Stimulated activated CD8-positive, alpha-beta memory T cell treated with anti-CD3 and anti-CD28 coated beads, Interleukin-7, amount 100 ng/mL, for 48 hours (primary cell): ENCODE results near the gene CCDC179.
A peak's percentile ranks its signal among the peaks of the same experiment; 100 is the strongest.

Experiments used
- DNase-seq, 2 donors: peaks; one replicate each; pipeline ENCODE4 v3.0.0-alpha.2; 2020; ENCODE audit warnings: low read depth in 1 of 2; ENCODE audit errors: extremely low read depth in 1 of 2

CCDC179 gene

DNA sequence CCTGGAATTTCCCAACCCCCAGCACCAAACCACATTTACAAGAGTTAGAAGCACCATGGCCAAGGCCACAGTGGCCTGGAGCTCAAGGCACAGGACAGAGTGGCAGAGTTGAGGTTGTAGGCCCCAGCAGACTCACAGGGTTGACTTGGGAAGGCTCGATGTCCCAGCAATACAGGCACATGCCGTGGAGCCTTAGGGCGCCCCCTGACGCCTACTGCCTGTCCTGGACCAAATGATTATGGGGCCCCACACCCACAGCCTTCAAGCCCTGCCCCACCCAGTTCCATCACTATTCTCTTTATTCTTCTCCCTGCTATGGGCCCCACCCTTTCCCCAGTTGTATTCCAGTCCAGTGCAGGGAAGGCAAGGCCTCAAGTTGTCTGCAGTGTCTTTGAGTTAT lies at the start of gene CCDC179:
Gene CCDC179, minus strand, starts transcription at position 234 of the 400 bp plus-strand sequence. Its CDS starts 53 bp downstream, at position 181.
- no peak for DNase-seq

DNA sequence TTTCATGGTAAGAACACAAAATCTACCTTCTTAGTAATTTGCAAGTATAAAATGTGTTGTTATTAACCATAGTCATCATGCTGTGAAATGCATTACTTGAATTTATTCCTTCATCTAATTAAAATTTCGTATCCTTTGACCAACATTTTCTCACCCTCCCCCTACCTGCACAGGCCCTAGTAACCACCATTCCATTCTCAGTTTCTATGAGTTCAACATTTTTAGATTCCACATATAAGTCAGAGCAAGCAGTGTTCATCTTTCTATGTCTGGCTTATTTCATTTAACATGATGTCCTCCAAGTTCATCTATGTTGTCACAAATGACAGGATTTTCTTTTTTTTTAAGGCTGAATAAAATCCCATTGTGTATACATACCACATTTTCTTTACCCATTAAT lies 43.5 kb upstream of the CCDC179 start:
- DNase-seq = no peak

GRCh38 chr11:22901603-22902002 lies 41.3 kb upstream of the CCDC179 start:
- DNase-seq = no peak

DNA sequence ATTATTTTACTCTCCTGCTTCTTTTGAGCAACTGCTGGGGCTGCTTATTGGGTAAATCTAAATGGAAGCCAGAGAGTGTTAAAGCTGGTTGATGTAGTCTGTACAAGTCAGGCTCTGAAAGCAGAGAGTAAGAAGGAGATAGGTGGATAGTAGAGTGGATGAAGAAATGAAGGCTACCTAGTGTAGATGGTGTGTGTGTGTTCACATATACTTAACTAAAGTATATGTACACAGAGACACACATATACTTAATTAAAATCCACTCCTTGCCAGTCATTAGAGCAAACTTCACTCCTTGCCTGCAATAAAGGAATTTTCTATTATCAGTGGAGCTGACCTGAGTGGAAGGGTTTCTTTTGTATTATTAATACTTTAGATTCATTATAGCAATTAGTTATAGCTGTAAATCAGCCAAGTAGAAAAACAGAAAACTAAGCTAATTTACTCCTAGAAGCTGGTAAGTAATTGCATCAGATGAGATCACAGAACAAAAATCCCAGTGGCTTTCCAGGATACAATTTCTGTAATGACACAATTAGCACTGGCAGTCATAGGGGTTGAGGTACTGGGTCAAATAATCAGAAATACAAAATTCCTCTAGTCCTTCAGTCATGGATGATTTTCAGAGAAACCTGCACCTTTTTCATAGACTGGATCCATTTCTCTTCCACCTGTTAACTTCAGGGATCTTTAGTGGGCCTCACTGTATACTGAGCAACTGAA lies 40.7 kb upstream of the CCDC179 start:
- no peak for DNase-seq

DNA sequence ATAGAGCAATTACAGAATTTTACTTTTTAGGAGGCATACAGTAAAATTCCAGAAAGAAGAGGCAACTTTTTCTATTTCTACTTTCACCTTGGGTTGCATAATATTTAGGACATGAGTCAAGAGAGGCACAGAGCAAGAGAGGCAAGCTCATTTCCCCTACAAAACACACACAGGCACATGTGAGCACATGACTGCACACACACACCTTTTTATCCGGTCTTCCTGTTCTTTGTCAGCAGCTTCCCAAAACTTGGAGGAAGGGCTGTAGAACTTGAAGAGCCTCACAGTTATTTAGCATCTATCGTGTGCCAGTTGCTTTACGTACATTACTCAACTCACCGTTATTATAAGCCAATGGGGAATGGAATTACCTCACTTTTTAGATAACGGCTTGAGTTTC lies 37.8 kb upstream of the CCDC179 start:
- DNase-seq = no peak

GRCh38 chr11:22890227-22890626 lies 30.0 kb upstream of the CCDC179 start:
- DNase-seq = no peak

DNA sequence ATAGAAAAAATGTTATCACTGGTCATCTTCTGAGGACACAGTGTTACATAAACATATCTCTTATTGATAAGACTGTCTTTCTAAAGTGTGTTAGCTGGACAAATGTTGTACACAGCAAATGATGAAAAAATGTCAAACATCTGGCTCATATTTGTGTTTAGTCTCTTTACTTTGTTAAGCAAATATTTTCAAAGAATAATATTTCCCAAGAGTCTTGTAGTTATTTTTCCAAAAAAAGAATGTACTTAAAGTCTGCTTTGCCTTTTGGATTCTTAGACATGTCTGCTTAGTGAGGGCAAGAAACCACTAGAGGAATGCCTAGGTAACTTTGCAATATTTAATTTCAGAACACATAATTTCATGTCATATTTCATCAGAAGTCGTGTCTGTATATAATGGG lies 23.9 kb upstream of the CCDC179 start:
- DNase-seq = no peak

- no peak for DNase-seq
Observed at GRCh38 chr11:22879630-22880029, 19.4 kb upstream of the CCDC179 start.

- no peak for DNase-seq
Observed at GRCh38 chr11:22878604-22879003, 18.3 kb upstream of the CCDC179 start.

DNA sequence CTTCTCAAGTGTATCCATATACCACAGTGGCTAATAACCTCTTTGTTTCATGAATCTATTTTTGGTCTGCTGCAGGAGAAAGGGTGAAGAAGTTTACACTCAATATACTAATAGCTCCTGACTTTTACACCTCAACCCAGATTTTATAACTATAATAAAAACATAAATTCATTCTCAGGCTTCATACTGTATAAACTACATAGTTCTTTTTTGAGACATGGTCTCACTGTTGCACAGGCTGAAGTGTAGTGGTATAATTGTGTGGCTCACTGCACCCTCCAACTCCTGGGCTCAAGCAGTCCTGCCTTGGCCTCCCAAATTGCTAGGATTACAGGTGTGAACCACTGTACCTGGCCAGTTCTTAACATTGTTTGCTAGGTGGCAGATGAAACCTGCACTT lies 17.8 kb upstream of the CCDC179 start:
- DNase-seq = no peak

- DNase-seq = peak in 1 of 2 donors; percentile 9
Observed at GRCh38 chr11:22875869-22876473, 15.7 kb upstream of the CCDC179 start.

DNA sequence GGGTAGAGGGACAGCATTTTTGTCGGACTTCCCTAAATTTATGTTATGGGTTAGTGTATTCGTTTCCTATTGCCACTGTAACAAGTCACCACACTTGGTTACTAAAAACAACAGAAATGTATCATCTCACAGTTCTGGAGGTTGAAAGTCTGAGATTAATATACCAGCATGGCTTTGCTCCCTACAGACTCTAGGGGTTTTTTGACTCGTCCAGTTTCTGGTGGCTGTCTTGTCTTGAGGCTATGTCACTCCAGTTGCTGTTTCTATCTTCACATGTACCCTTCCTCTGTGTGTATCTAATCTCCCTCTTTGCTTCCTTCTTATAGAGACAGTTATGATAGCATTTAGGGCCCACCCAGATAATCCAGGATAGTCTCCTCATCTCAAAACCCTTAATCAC lies 9.1 kb upstream of the CCDC179 start:
- DNase-seq = no peak

- no peak for DNase-seq
Observed at GRCh38 chr11:22859756-22860155, 518 bp downstream of the CCDC179 start.

- DNase-seq = no peak
Observed at GRCh38 chr11:22851477-22851876, 8.8 kb downstream of the CCDC179 start.

DNA sequence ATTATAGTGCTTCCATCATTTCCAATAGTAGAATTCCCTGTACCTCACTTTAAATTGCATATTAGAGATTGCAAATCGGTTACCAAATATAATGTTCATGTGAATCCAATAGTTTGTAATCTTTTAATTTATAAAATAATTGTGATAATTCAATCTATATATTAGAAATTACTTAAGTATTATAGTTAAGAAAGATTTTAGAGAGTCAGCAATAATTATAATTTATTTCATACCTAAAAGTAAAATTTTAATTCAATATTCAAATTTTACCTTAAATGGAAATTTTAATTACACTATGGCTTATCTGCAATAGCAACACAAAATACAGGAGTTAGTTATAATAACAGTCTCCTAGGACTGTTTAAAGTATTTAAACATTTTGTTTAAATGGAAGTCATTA lies 13.5 kb downstream of the CCDC179 start:
- DNase-seq = no peak

- DNase-seq = no peak
Observed at GRCh38 chr11:22832315-22833015, 27.8 kb downstream of the CCDC179 start.

DNA sequence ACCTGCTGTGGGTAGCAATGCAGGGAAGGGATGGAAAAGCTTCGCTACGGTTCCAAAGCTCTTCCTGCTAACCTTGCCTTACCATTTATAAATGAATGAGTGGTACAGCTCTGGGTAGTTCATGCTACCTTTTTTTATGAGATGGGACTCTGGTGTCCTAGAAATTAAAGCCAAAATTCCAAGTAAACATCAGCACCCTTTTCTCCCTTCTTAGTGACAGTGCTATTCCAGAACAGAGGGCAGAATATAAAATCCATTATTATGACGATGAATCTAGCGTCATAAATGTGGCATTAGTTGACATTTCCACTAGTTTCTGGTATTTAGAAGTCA lies 30.2 kb downstream of the CCDC179 start:
- DNase-seq = no peak

GRCh38 chr11:22829231-22830081 lies 30.8 kb downstream of the CCDC179 start, which contains the start of gene SVIP:
TSS of gene SVIP (minus strand) at chr11:22829801. CDS start at chr11:22829748, 53 bp downstream.
- DNase-seq = peak; percentile 76 to 86

DNA sequence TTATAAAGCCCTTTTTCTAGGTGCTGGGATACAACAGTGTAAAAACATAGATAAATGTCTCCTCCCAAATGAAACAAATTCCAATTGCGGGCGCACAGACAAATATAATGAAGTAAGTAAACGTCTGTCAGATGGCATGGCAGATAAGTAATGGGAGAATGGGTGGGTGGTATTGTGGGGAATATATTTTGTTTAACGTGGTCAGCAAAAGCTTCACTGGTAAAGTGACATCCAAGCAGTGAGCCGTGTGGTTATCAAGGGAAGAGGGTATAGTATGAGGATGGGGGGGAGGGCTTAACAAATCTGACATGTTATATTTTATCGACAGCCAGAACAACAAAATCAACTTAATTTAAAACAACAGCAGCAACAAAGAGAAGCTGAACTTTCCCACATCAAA lies 31.9 kb downstream of the CCDC179 start:
- no peak for DNase-seq

GRCh38 chr11:22822203-22822602 lies 38.1 kb downstream of the CCDC179 start:
- DNase-seq = no peak

- no peak for DNase-seq
Observed at GRCh38 chr11:22809893-22810292, 50.4 kb downstream of the CCDC179 start.
